Thyroid gland (tissue), 4 donors: Measurements from ENCODE around the gene CTCF.

Source experiments
- CTCF ChIP-seq, 6 experiments: fragments of 200-600 bp in 3 of 6; fragments of 450-650 bp in 3 of 6; sonication (generic) in 3 of 6; IDR thresholded peaks; one replicate each; pipeline ENCODE4 v1.5.1; 2016 to 2019; ENCODE audit warnings: antibody characterized with exemption in 6 of 6, mild to moderate bottlenecking in 2 of 6, inconsistent platforms in 1 of 6, moderate library complexity in 1 of 6
- POLR2A ChIP-seq, 2 donors: fragments of 450-650 bp; IDR thresholded peaks; one replicate each; pipeline ENCODE4 v1.6.1; 2017; ENCODE audit warnings: antibody characterized with exemption in 2 of 2, mild to moderate bottlenecking in 2 of 2, moderate library complexity in 1 of 2

- TF ChIP-seq POLR2A (IDR thresholded peaks at IDR 0.05) (no peak), CTCF (IDR thresholded peaks at IDR 0.05) (no peak)
Measured at GRCh38 chr16:67636713-67637112, 74.4 kb downstream of the CTCF start.
